Cardiac fibroblast (primary cell): ENCODE data around the gene HES6.

Experiments used
- DNase-seq, 2 donors: peaks; one replicate each; pipeline versions ENCODE4 v3.0.0 to v3.0.0-alpha.2; 2010; ENCODE audit warnings: low read depth in 2 of 2
- H3K4me3 ChIP-seq, 2 donors: replicated peaks in 1 of 2; 1 replicate in 1 of 2; 2 replicates in 1 of 2; pipeline ENCODE4 v1.5.1; 2011; ENCODE audit warnings: low read depth in 2 of 2, low read length in 2 of 2, mild to moderate bottlenecking in 2 of 2, moderate library complexity in 1 of 2
- CTCF ChIP-seq: IDR thresholded peaks from one replicate; pipeline ENCODE4 v1.5.1; 2011; ENCODE audit warnings: low read depth, mild to moderate bottlenecking, low read length, inconsistent platforms

HES6 gene

GRCh38 chr2:238238766-238239542, 884 bp downstream of the HES6 start:
- H3K4me3 ChIP-seq, result peak overlapping the region in 1 of 2 donors; percentile 57
- no peak for TF ChIP-seq CTCF
- DNase-seq, result no peak

GRCh38 chr2:238238311-238238765, 1.5 kb downstream of the HES6 start:
- no peak for TF ChIP-seq CTCF
- H3K4me3 ChIP-seq, result no peak overlapping the region
- no peak for DNase-seq

- DNase-seq, result no peak
- no peak for TF ChIP-seq CTCF
- no peak overlapping the region for H3K4me3 ChIP-seq
Measured at GRCh38 chr2:238237431-238238135, 2.3 kb downstream of the HES6 start.

GRCh38 chr2:238236571-238236970, 3.3 kb downstream of the HES6 start:
- TF ChIP-seq CTCF, result no peak
- H3K4me3 ChIP-seq, result no peak overlapping the region
- DNase-seq, result no peak

GRCh38 chr2:238235856-238236255, 4.0 kb downstream of the HES6 start:
- no peak for TF ChIP-seq CTCF
- no peak overlapping the region for H3K4me3 ChIP-seq
- no peak for DNase-seq

- DNase-seq, result peak; percentile 34 to 55
- TF ChIP-seq CTCF, result no peak
- no peak overlapping the region for H3K4me3 ChIP-seq
Measured at GRCh38 chr2:238235331-238235732, 4.5 kb downstream of the HES6 start.
